DMS153 treated with DMSO at 0.1 percent for 48 hours (cell line): ENCODE measurements around the gene HCN4.
A peak's percentile ranks its signal among the peaks of the same experiment; 100 is the strongest.

Experiments
- DNase-seq: peaks from one replicate; lab custom pipeline; 2025; ENCODE audit not compliant: unreplicated experiment; lab: John Stamatoyannopoulos, UW

Gene HCN4

DNA sequence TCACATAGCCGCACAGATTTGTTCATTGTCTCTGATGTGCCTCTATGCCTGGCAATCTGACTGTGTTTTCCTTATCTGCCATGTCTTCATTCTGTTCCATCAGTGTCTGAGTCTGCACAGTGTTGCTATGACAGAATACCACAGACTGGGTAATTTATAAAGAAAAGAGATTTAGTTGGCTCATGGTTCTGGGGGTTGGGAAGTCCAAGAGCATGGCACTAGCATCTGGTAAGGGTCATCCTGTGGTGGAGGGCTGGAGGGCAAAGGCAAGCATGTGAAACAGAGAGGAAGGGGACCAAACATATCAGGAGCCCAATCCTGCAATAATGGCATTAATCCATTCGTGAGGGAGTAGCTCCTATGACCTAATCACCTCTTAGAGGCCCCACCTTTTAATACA, 11.9 kb upstream of the HCN4 start:
- no peak for DNase-seq

GRCh38 chr15:73378089-73378488, 9.3 kb upstream of the HCN4 start:
- DNase-seq: no peak

DNA sequence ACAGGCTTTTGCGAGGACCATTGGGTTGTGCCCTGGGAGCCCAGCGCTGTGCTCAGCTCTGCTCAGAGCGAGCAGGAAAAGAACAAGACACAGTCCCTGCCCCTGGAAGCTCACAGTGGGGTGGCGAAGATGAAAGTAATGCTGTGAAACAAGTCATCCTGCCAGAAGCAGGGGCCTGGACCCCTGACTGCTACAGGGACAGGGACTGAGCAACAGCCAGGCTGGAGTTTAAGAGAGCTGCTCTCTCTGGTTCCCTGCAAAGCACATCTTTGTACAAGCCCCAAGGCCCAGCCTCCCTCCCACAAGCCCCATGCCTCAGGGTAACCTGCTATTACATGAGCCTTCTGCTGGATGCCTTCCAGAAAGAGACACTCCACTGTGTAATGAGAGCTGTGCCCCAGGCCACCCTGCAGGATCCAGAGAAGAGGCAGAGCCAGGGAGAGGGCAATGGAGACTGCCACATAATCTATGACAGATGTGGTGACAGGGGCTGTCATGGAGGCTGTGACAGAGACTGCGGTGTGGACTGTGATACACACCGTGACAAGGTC, 7.1 kb upstream of the HCN4 start:
- peak; percentile 34 for DNase-seq

- DNase-seq: no peak
Measured at GRCh38 chr15:73375012-73375411, 6.3 kb upstream of the HCN4 start.

DNA sequence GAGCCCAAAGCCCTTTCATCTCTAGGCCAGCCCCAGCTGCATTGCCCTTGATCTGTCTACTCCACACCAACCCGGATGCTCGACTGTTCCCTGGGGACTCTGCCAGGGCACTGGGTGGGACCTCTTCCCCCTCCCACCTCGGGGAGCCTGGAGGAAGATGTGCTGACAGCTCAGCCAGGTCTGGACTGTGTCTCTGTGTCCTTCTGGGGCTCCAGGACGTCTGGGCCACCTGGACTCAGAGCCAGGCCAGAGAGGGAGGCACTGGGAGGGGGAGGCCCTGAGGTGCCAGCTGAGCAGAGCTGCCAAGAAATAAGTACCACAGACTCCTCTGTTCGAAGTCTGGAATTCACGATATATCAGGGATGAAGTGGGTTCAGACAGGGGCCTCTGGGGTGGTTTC, 5.8 kb upstream of the HCN4 start:
- DNase-seq: no peak

DNA sequence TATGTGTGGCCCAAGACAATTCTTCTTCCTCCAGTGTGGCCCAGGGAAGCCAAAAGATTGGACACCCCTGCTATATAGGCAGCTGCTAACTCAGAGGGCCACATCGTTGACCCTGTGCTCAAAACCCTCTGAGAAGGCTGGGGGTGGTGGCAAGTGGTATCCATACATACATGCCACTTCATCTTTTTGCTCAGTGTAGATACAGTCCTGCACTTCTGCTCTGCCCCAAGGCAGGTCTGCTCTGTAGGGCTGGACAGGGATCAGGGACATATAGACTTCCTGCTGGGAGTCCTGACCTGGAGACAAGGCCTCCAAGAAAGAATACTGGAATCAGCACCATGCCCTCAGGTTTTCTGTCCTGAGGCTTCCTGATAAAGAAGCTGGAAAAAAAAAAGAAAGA, 4.5 kb upstream of the HCN4 start:
- DNase-seq: no peak

- DNase-seq: no peak
Measured at GRCh38 chr15:73371812-73372211, 3.1 kb upstream of the HCN4 start.

GRCh38 chr15:73370151-73370550, 1.4 kb upstream of the HCN4 start:
- no peak for DNase-seq

DNA sequence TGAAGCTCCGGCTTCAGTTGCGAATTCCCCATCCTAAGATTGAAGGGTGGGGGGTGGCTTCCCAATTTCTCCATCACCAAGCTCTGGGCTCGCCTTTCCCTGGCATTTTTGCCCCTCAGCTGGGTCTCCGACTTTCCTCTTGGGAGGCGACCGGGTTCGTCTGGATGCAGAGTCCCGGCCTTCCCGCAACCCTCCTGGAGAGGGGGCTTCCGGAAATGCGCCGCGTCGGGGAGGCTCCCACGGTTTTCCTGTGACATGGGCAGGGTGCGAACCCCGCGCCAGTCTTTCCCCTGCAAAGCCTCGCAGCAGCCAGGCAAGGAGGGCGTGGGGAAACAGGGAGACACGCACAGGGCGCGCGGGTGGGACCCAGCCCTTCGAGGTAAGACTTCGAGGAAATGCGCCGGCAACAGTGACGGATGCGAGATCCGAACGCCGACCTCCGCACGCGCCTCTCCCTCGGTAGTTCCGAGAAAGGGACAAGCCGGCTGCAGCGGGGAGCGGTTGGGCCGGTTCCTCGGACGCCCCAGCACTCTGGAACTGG, 466 bp upstream of the HCN4 start:
- DNase-seq: no peak

- DNase-seq: no peak
Measured at GRCh38 chr15:73367624-73368300, 996 bp downstream of the HCN4 start.

- DNase-seq: no peak
Measured at GRCh38 chr15:73366766-73367623, 1.8 kb downstream of the HCN4 start.

GRCh38 chr15:73364070-73364469, 4.7 kb downstream of the HCN4 start:
- DNase-seq: no peak

DNA sequence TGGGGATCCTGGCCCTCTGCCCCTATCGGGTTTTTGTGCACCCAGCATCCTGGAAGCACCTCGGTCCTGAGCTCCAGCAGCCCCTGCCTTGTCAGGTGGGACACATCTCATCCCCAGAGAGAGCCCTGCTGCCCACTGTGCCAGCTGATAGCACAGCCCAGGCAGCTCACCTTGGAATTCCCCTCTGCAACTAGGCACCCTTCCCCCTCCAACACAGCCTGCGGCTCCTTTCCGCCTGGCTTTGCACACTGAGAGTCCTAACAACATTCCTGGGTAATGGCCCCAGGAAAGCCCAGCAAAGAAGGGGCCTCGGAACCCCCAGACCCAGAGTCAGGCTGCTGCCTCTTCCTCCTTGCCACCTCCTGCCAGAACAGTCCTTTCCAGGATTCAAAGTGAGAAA, 5.9 kb downstream of the HCN4 start:
- no peak for DNase-seq

DNA sequence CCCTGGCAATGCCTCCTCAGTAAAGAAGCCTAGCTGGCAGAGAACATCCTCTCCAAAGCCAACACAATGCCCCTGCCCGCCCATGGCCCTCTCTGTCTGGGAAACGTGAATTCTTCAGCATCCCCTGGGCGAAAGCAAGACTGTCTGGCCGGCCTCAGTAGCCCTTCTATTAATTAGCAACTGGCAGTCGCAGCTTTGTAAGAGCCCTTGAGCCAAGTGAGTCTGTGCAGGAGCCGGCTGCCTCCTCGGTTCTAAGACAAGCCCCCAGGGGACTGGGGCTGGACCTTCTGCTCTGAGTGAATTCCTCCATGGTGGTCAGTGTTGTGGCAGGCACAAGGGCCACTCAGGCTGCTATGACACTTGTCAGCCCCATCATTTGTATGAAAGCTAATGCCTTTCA, 7.4 kb downstream of the HCN4 start:
- DNase-seq: no peak

GRCh38 chr15:73359651-73360050, 9.1 kb downstream of the HCN4 start:
- DNase-seq: no peak

GRCh38 chr15:73357999-73358665, 10.6 kb downstream of the HCN4 start:
- no peak for DNase-seq

DNA sequence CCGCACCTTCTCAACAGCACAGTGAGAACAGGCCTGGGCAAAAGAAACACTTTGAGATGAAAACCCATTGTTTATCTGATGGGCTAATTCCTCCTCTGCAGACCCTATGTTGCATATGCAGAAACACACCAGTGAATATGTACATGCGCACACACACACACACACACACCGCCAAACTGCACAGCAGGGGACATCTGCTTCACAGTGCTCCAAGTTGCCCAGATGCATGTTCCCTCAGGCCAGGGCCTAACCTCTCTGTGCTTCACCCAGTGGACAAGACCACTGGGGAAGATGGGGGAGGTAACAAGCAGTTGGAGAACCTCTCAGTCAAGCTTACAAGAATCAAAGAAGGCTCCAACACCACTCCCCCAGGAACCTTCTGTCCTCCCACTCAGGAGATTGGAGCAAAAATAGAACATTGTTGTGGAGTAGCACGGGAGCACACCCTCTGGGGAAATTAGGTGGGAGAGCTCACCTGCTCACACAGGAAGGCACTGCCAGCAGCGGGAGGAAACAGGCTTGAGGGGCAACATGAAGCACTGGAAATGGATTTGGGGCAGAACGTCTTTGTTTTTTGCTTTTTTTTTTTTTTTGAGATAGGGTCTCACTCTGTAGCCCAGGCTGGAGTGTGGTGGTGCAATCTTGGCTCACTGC, 13.0 kb downstream of the HCN4 start:
- no peak for DNase-seq

GRCh38 chr15:73354241-73354640, 14.5 kb downstream of the HCN4 start:
- no peak for DNase-seq

DNA sequence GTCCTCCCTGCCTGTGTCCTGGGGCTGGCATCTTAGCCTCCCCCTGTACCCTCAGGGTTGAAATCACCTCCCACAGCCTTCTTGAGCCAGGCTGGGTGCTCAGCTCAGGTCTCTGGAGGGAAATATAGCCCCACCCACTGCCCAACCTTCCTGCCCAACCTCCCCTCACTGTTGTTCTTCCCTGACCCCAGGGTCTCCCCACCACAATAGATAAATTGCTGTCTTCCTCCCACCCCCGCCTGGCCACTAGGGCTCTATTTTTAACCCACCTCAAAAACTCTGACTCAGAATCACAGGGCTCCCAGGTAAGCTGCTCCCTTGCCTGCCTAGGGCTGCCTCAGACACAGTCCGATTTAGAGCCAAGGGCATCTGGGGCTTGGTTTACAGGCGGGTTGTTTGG, 15.0 kb downstream of the HCN4 start:
- DNase-seq: no peak

DNA sequence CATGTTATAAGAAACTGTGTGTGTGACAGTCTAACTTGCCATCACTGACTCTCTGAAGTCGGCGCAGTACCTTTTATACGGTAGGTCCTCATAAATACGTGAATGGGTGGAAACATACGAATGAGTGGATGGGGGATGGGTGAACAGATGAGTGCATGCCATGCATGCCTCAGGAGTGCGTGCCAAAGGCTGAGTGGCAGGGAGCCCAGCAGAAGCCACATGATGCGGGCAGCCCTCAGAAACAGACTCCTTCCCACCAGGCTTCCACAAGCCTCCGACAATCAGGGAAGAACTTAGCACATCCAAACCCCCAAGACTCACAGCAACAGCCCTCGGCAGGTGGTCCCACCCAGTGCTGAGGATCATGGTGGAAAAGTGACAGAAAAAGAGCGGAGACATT, 16.7 kb downstream of the HCN4 start:
- DNase-seq: no peak

GRCh38 chr15:73349191-73349590, 19.6 kb downstream of the HCN4 start:
- no peak for DNase-seq
